ENCODE results near the gene NRXN2.

DNA sequence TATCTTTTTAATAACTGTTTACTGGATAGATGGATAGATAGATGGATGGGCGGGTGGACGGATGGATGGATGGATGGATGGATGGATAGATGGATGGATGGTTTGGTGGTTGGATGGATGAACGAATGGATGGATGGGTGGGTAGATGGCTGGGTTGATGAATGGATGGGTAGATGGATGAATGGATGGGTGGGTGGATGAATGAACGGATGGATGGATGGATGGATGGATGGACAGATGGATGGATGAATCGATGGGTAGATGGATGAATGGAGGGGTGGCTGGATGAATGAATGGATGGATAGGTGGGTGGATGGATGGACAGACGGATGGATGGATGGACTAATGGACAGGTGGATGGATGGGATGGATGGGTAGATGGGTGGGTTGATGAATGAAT, 145.8 kb downstream of the NRXN2 start:
- TF ChIP-seq TAF1 (conservative IDR thresholded peaks at IDR 0.05): no peak
- TF ChIP-seq, protein P1, sequence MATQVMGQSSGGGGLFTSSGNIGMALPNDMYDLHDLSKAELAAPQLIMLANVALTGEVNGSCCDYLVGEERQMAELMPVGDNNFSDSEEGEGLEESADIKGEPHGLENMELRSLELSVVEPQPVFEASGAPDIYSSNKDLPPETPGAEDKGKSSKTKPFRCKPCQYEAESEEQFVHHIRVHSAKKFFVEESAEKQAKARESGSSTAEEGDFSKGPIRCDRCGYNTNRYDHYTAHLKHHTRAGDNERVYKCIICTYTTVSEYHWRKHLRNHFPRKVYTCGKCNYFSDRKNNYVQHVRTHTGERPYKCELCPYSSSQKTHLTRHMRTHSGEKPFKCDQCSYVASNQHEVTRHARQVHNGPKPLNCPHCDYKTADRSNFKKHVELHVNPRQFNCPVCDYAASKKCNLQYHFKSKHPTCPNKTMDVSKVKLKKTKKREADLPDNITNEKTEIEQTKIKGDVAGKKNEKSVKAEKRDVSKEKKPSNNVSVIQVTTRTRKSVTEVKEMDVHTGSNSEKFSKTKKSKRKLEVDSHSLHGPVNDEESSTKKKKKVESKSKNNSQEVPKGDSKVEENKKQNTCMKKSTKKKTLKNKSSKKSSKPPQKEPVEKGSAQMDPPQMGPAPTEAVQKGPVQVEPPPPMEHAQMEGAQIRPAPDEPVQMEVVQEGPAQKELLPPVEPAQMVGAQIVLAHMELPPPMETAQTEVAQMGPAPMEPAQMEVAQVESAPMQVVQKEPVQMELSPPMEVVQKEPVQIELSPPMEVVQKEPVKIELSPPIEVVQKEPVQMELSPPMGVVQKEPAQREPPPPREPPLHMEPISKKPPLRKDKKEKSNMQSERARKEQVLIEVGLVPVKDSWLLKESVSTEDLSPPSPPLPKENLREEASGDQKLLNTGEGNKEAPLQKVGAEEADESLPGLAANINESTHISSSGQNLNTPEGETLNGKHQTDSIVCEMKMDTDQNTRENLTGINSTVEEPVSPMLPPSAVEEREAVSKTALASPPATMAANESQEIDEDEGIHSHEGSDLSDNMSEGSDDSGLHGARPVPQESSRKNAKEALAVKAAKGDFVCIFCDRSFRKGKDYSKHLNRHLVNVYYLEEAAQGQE (IDR thresholded peaks at IDR 0.05): no peak
- TF ChIP-seq, protein P2, sequence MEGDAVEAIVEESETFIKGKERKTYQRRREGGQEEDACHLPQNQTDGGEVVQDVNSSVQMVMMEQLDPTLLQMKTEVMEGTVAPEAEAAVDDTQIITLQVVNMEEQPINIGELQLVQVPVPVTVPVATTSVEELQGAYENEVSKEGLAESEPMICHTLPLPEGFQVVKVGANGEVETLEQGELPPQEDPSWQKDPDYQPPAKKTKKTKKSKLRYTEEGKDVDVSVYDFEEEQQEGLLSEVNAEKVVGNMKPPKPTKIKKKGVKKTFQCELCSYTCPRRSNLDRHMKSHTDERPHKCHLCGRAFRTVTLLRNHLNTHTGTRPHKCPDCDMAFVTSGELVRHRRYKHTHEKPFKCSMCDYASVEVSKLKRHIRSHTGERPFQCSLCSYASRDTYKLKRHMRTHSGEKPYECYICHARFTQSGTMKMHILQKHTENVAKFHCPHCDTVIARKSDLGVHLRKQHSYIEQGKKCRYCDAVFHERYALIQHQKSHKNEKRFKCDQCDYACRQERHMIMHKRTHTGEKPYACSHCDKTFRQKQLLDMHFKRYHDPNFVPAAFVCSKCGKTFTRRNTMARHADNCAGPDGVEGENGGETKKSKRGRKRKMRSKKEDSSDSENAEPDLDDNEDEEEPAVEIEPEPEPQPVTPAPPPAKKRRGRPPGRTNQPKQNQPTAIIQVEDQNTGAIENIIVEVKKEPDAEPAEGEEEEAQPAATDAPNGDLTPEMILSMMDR (IDR thresholded peaks at IDR 0.05; ENCODE audit: low read depth, low read length, missing input control): no peak
- no peak for TF ChIP-seq GABPA (IDR thresholded peaks at IDR 0.05 in 1 of 2, conservative IDR thresholded peaks at IDR 0.05 in 1 of 2)
- no peak for TF ChIP-seq YY1 (IDR thresholded peaks at IDR 0.05)
- TF ChIP-seq, protein P3, sequence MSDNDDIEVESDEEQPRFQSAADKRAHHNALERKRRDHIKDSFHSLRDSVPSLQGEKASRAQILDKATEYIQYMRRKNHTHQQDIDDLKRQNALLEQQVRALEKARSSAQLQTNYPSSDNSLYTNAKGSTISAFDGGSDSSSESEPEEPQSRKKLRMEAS (IDR thresholded peaks at IDR 0.05): no peak
- TF ChIP-seq, protein P4, sequence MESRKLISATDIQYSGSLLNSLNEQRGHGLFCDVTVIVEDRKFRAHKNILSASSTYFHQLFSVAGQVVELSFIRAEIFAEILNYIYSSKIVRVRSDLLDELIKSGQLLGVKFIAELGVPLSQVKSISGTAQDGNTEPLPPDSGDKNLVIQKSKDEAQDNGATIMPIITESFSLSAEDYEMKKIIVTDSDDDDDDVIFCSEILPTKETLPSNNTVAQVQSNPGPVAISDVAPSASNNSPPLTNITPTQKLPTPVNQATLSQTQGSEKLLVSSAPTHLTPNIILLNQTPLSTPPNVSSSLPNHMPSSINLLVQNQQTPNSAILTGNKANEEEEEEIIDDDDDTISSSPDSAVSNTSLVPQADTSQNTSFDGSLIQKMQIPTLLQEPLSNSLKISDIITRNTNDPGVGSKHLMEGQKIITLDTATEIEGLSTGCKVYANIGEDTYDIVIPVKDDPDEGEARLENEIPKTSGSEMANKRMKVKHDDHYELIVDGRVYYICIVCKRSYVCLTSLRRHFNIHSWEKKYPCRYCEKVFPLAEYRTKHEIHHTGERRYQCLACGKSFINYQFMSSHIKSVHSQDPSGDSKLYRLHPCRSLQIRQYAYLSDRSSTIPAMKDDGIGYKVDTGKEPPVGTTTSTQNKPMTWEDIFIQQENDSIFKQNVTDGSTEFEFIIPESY (IDR thresholded peaks at IDR 0.05): no peak
- TF ChIP-seq, protein P5, sequence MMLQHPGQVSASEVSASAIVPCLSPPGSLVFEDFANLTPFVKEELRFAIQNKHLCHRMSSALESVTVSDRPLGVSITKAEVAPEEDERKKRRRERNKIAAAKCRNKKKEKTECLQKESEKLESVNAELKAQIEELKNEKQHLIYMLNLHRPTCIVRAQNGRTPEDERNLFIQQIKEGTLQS (IDR thresholded peaks at IDR 0.05): no peak
- no peak for TF ChIP-seq RXRA (IDR thresholded peaks at IDR 0.05)
- no peak for TF ChIP-seq EGR1 (IDR thresholded peaks at IDR 0.05; ENCODE audit: low read depth in 2 of 2)
- no peak for TF ChIP-seq SP1 (IDR thresholded peaks at IDR 0.05)
- no peak for TF ChIP-seq HNF4A (conservative IDR thresholded peaks at IDR 0.05)
- no peak for TF ChIP-seq RAD21 (IDR thresholded peaks at IDR 0.05)

Measured in liver (tissue), 3 donors.